ENCODE data around the gene NTN5. TPM values are rescaled to one million over a fixed set of nuclear protein-coding genes. Genes with fewer than 3 reads are reported as not detected.
A peak's percentile ranks its signal among the peaks of the same experiment; 100 is the strongest.
"Not testable (repeated sequence)": the region's sequence is repeated elsewhere in the genome, so short reads cannot be mapped to it uniquely, and the experiment has no call there.

Gene NTN5, protein sequence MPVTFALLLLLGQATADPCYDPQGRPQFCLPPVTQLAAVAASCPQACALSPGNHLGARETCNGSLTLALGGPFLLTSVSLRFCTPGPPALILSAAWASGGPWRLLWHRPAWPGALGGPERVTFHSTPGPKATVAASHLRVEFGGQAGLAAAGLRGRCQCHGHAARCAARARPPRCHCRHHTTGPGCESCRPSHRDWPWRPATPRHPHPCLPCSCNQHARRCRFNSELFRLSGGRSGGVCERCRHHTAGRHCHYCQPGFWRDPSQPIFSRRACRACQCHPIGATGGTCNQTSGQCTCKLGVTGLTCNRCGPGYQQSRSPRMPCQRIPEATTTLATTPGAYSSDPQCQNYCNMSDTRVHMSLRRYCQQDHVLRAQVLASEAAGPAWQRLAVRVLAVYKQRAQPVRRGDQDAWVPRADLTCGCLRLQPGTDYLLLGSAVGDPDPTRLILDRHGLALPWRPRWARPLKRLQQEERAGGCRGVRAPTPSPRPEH
- total RNA-seq = 1 to 10 TPM; 1.8 to 2.3 TPM

DNA sequence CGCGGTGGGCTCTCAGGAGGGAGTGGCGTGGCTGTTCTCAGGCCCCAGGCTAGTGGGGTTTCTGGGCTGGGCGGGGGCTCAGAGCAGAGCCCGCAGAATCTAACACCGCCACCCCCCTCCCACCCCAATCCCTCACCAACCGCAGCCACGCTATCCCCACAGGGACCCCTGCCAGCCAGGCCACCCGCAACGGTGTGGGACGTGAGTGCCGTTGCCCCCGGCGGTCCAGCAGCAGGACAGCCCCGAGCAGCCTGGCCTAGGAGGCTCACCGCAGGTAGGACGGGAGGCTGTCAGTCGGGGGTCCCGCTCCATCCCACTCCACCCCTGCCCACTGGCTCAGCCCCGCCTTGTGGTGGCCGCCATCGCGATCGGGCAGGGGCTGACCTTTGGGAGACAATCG lies at the start of gene NTN5:
Gene NTN5 (minus strand): TSS at position 24 of the 400 bp plus-strand sequence. CDS start 2,031 bp downstream, outside the sequence.
- no peak for ATAC-seq (ENCODE audit: low read depth)
- no peak within 1 kb of the TSS for H3K4me3 Mint-ChIP-seq

DNA sequence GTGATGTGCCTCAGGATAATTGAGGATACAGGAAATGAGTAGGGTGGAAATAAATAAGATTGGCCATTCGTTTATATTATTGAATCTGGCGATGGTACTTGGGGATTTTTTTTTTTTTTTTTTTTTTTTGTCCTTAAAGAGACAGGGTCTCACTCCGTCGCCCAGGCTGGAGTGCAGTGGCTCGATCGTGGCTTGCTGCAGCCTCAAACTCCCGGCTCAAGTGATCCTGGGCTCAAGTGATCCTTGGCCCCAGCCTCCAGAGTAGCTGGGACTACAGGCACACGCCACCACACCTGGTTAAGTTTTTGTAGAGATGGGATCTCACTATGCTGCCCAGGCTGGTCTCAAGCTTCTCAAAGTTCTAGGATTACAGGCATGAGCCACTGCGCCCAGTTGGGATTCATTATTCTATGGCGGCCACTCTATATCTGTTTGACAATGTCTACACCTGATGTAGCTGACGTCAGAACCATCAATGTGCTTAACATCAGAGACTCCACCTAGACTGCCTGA lies 49.4 kb upstream of the NTN5 start:
- peaks cover 20% of the 10 kb centered on the region for H3K36me3 Mint-ChIP-seq
- no peak overlapping the region for H3K4me3 Mint-ChIP-seq
- ATAC-seq (ENCODE audit: low read depth) (no peak), DNase-seq (no peak)
- H3K4me1 Mint-ChIP-seq = peaks cover 24% of the 10 kb centered on the region
- no peaks in the 10 kb centered on the region for H3K27me3 Mint-ChIP-seq
- no peak overlapping the region for H3K27ac Mint-ChIP-seq
- peaks cover 12% of the 10 kb centered on the region for H3K9me3 Mint-ChIP-seq
- POLR2A ChIA-PET = no interaction called here

More for the DNA sequence above, at the start of gene NTN5:
- no peak for DNase-seq
- peaks cover 3% of the 10 kb centered on the region for H3K27me3 Mint-ChIP-seq
- peaks cover 2% of the 10 kb centered on the region for H3K36me3 Mint-ChIP-seq
- no peak within 1 kb of the TSS for H3K27ac Mint-ChIP-seq
- H3K9me3 Mint-ChIP-seq = peaks cover 9% of the 10 kb centered on the region
- H3K4me1 Mint-ChIP-seq = peaks cover 7% of the 10 kb centered on the region
- POLR2A ChIA-PET = no interaction called here

DNA sequence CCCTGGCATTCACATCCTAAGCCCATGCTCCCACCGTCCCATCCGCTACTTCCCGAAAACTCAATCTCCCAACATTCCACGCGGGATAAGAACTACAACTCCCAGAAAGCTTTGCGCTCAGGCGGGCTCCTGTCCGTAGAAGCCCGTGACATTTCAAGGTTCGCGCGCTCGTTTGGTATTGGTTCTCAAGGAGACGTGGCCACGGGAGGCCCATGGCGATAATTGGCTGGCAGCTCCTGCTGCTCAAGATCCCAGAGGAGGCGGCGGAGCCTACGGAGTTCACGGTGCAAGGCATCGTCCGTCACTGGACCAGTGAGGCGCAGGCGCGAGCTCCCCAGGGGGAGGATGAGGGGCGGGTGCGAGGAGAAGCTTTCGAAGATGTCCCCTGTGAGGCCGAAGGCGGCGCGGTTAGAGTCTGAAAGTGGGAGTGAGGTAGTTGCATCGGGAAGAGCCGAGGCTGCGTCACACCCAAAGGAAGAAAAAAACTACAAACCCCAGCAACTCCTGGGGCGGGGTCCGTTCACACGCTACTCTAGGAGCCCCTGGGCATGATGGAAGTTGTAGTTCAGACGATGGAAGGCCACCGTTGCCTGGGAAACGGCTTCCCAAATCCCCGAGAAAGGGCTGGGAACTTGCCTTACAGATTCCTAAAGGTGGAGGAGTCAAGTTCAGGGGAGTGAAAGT lies 47.9 kb upstream of the NTN5 start:
- Mint-ChIP-seq H3K27me3 (peaks cover 1% of the 10 kb centered on the region), H3K4me3 (peak overlapping the region; percentile 88), H3K4me1 (peaks cover 17% of the 10 kb centered on the region), H3K27ac (peak overlapping the region; percentile 94), H3K9me3 (peaks cover 8% of the 10 kb centered on the region), H3K36me3 (peaks cover 11% of the 10 kb centered on the region)
- DNase-seq = peak; percentile 87
- POLR2A ChIA-PET = interaction anchor here (0.7 to 1.5 kb wide), 5 partner anchors 18 to 101 kb away, joined by 3 to 4 read pairs (median 4); partner anchors contain the start of genes RPL18 and SPHK2
- ATAC-seq (ENCODE audit: low read depth) = peak; percentile 97

DNA sequence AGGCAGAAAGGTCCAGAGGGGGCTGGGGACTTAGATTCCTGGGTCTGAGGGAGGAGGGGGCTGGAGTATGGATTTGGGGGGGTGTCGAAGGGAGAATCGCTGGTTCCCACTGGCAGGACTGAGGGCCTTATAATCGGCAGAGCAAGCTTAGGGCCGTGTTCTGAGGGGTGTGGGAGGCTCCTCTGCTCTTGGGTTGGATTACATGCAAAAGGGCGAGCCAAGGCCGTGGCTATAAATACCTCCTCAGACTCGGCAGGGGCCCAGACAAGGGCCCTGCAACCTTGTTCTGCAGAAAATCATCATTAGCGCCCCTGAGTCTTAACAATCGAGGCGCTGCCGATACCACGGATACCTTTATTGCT lies 47.4 kb upstream of the NTN5 start:
- Mint-ChIP-seq H3K4me1 (peaks cover 12% of the 10 kb centered on the region), H3K4me3 (peak overlapping the region; percentile 88), H3K9me3 (peaks cover 5% of the 10 kb centered on the region), H3K27ac (peak overlapping the region; percentile 94), H3K27me3 (peaks cover 1% of the 10 kb centered on the region), H3K36me3 (peaks cover 6% of the 10 kb centered on the region)
- DNase-seq = no peak
- peak; percentile 8 for ATAC-seq (ENCODE audit: low read depth)
- POLR2A ChIA-PET = interaction anchor here (0.7 to 1.5 kb wide), 4 partner anchors 19 to 101 kb away, joined by 4 read pairs; partner anchors contain the start of genes RPL18 and SPHK2

DNA sequence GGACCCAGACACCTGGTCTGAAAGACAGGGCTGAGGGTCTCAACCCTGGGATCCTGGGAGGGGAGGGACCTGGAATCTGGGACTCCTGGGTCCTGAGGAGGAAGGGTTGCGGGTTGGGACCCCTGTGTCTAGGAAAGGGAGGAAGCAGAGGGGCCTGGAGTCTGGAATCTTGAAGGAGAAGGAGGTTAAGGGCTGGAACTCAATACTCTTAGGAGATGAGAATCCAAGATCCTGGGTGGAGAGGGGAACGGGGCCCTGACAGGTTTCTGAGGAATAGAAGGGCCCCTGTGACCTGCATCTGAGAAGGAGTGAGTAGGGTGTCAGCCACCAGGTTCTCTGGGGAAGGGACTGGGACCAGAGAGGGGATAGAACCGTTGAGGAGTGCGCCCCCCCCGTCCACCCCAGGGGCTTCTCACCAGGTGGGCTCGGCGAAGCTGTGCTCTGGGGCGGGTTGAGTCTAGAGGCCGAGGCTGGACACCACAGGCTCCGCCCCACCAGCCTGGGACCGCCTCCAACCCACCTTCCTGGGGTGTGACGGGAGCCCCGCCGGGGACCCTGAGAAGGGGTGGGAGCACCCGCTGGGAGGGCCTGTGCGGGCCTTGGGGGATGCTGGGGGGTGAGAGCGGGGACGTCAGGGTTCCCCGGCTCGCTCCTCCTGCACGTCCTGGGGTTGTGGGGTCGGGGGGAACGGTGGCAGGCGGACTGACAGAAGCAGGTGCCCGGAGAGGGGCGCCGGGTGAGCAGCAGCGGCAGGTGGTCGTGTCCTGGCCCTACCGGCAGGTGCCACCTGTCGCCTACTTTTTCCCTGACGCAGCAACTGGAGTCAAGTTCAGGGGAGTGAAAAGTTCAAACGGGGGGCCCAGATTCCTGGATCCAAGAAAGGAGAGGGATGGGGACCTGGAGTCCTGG lies 46.7 kb upstream of the NTN5 start, which contains the start of gene MAMSTR:
Gene MAMSTR (minus strand): TSS at position 463 of the 909 bp plus-strand sequence. CDS start 694 bp downstream, outside the sequence.
- peaks cover 11% of the 10 kb centered on the region for H3K4me1 Mint-ChIP-seq
- DNase-seq (no peak), ATAC-seq (ENCODE audit: low read depth) (no peak)
- peak within 1 kb of the TSS; percentile 94 for H3K27ac Mint-ChIP-seq
- POLR2A ChIA-PET = no interaction called here
- H3K27me3 Mint-ChIP-seq = peaks cover 1% of the 10 kb centered on the region
- H3K36me3 Mint-ChIP-seq = no peaks in the 10 kb centered on the region
- no peaks in the 10 kb centered on the region for H3K9me3 Mint-ChIP-seq
- H3K4me3 Mint-ChIP-seq = peak within 1 kb of the TSS; percentile 88

DNA sequence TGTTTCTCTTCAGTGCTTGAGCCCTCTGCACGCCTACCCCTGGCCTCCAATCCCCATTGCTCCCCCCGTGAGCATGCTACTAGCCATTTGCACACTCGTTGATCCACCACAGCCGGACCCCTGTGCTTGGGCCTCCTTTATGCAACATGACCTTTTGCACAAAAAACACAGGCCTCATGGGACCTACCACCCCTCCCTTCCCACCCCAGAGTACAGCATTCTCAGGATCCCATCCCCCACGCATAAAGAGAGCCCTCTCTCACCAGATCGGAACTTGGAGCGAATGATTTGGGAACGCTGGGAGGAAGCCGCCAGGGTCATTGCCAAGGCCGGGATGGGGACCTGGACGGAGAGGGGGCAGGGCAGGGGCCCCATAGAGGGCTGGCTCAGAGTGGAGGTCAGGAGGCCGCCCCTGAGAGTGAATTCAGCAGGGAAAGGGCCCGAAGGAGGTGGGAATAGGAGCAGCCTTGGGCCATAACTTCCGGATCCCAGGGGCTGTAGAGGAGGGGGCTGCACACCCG lies 46.0 kb upstream of the NTN5 start:
- DNase-seq (no peak), ATAC-seq (ENCODE audit: low read depth) (no peak)
- Mint-ChIP-seq H3K4me3 (no peak overlapping the region), H3K9me3 (no peaks in the 10 kb centered on the region), H3K4me1 (peaks cover 12% of the 10 kb centered on the region), H3K27me3 (peaks cover 1% of the 10 kb centered on the region), H3K27ac (no peak overlapping the region), H3K36me3 (no peaks in the 10 kb centered on the region)
- POLR2A ChIA-PET = no interaction called here

DNA sequence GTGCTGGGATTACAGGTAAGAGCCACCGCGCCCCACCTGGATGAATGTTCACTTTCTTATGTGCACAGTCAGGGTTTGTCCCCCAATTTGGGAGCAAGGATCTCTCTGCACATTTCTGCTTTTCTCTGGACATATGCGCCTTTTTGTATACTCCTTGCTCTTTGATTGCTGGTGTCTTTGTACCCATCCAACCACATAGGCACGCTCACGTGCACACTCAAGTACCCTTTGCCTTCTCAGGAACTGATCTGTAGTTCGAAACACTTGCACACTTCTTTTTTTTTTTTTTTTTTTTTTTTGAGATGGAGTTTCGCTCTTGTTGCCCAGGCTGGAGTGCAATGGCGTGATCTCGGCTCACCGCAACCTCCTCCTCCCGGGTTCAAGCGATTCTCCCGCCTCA lies 45.3 kb upstream of the NTN5 start:
- POLR2A ChIA-PET; H3K4me3 Mint-ChIP-seq; H3K9me3 Mint-ChIP-seq; H3K36me3 Mint-ChIP-seq; H3K27ac Mint-ChIP-seq; ATAC-seq (ENCODE audit: low read depth); DNase-seq; H3K27me3 Mint-ChIP-seq: not testable (repeated sequence)
- peaks cover 12% of the 10 kb centered on the region for H3K4me1 Mint-ChIP-seq

DNA sequence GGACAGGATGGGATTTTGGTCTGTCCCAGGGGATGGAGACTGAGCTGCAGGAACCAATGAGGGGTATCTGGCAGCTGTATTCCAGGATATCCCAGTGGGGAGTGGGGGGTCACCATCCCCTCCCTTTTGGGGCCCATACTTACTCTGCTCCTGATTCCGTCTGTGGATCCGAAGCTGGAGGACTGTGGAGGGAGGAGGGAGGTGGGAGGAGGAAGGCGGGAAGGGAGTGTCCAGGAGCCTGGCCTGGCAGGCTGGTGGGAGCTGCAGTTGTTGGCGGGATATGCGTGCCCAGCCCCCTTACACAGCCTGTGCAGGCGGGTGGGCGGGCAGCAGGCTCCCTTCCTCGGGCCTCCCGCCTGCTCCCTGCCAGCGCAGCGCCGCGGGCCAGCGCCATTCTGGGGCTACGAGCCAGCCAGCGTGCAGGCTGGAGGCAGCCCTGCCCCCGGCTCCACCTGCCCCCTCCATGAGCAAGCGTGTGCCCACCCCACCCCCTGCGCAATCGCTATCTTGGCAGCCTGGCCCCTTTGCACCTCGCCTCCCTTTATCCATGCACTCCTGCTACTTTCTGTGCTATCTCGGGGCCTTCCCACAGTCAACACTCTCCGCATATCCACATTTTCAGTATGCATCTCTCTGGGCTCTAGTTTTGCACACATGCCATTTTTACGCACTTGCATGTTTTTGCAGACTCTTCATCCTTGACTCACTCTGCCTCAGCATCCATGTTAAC lies 43.9 kb upstream of the NTN5 start:
- no peaks in the 10 kb centered on the region for H3K9me3 Mint-ChIP-seq
- H3K27ac Mint-ChIP-seq = no peak overlapping the region
- peaks cover 2% of the 10 kb centered on the region for H3K36me3 Mint-ChIP-seq
- POLR2A ChIA-PET = interaction anchor here (0.7 to 1.3 kb wide), 4 partner anchors 9 to 29 kb away, joined by 3 to 6 read pairs (median 3); no protein-coding TSS in a partner anchor
- DNase-seq (no peak), ATAC-seq (ENCODE audit: low read depth) (no peak)
- peaks cover 1% of the 10 kb centered on the region for H3K27me3 Mint-ChIP-seq
- peaks cover 13% of the 10 kb centered on the region for H3K4me1 Mint-ChIP-seq
- H3K4me3 Mint-ChIP-seq = no peak overlapping the region

DNA sequence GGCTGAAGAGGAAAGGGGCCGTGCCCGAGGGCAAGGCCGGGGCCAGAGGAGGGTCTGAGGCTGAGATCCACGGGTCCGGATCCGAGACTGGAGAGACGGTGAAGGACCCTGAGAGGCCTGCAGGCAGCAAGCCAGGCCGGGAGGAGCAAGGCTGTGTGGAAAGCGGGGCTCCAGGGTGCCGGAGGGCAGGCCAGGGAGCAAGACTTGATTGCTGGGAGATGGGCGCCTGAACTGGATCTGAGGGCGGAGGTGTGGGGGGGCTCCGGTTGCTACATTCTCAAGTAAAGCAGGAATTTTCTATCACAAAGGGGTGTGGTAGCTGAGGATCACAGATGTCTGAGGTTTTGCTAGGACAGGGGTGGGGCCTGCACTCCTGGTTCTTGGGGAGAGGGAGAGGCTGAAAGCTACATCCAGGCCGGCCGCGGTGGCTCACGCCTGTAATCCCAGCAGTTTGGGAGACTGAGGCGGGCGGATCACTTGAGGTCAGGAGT lies 42.9 kb upstream of the NTN5 start:
- no peak for ATAC-seq (ENCODE audit: low read depth)
- H3K36me3 Mint-ChIP-seq = peaks cover 5% of the 10 kb centered on the region
- POLR2A ChIA-PET = interaction anchor here (0.9 to 1.3 kb wide), 3 partner anchors 10 to 23 kb away, joined by 3 to 6 read pairs (median 3); no protein-coding TSS in a partner anchor
- peak overlapping the region; percentile 18 for H3K4me3 Mint-ChIP-seq
- H3K27me3 Mint-ChIP-seq = peaks cover 1% of the 10 kb centered on the region
- peak overlapping the region; percentile 16 for H3K27ac Mint-ChIP-seq
- no peak for DNase-seq
- H3K9me3 Mint-ChIP-seq = peaks cover 2% of the 10 kb centered on the region
- peaks cover 10% of the 10 kb centered on the region for H3K4me1 Mint-ChIP-seq

DNA sequence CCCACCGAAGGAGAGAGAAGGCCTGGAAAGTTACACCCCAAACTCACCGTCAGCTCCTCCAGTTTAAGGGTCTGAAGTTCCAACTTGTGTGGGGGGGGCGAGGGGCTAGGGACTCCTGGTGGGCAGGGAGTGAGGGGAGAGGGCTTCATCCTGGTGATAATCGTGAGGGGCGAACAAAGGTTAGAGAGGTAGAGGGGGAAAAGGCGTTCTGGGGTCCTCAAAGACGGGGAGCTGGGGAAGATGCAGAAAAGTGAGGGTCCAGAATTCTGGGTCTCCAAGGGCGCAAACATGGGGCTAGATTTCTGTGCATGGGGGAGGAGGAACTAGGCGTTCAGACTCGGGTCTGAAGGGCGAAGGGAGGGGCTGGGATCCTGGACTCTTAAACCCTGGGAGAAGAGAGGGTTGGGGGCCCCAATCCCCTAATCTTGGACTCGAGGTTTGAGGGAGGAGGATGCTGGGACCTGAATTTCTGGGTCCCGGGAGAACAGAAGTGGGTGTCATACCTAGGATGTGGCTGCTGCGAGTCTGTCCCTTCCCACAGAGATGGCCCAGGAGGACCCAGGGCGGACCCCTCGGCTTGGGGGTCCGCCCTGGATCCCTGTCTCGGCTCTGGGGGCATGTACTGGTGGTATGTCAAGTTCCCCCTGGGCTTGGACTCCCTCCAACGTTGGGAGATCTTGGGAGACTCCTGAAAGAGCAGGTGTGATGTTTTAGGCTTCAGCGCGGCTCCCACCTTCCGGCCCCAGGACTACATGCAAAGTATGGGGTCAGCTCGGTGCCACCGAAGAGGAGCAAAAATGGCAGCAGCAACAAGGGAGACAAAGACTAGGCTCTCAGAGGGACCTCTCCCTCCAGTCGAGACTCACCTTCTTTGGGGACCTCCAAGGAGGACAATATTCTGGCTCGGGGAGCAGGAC lies 42.2 kb upstream of the NTN5 start:
- ATAC-seq (ENCODE audit: low read depth) = no peak

More for the DNA sequence above, 42.2 kb upstream of the NTN5 start:
- POLR2A ChIA-PET = interaction anchor here (0.9 to 1.2 kb wide), 2 partner anchors 13 to 24 kb away, joined by 3 to 6 read pairs; no protein-coding TSS in a partner anchor
- Mint-ChIP-seq H3K4me3 (peak overlapping the region; percentile 84), H3K4me1 (peaks cover 7% of the 10 kb centered on the region), H3K36me3 (peaks cover 6% of the 10 kb centered on the region), H3K9me3 (peaks cover 2% of the 10 kb centered on the region), H3K27ac (peak overlapping the region; percentile 85), H3K27me3 (peaks cover 1% of the 10 kb centered on the region)
- DNase-seq = no peak
